HG02588 (cell line): ENCODE results near the gene TOR2A.
"Not testable (repeated sequence)": the region's sequence is repeated elsewhere in the genome, so short reads cannot be mapped to it uniquely, and the experiment has no call there.

ENCODE experiments used
- ATAC-seq: cut with Tn5 transposase; IDR thresholded peaks from one replicate; pipeline ENCODE4 v1.9.1; 2021; ENCODE audit warnings: mild to moderate bottlenecking, moderate library complexity; ENCODE audit not compliant: unreplicated experiment

The TOR2A gene

GRCh38 chr9:127769101-127769500, 34.0 kb upstream of the TOR2A start:
- ATAC-seq = no peak

- ATAC-seq = no peak
These were observed 33.6 kb upstream of the TOR2A start for GRCh38 chr9:127768698-127769097.

GRCh38 chr9:127767909-127768331, 32.8 kb upstream of the TOR2A start:
- ATAC-seq = no peak

- ATAC-seq = no peak
These were observed 32.3 kb upstream of the TOR2A start for GRCh38 chr9:127767410-127767809.

GRCh38 chr9:127765418-127765817, 30.3 kb upstream of the TOR2A start:
- ATAC-seq = no peak

GRCh38 chr9:127763918-127764384, 28.9 kb upstream of the TOR2A start:
- ATAC-seq = no peak

GRCh38 chr9:127762111-127762676, 27.1 kb upstream of the TOR2A start:
- ATAC-seq = no peak

- no peak for ATAC-seq
These were observed 26.4 kb upstream of the TOR2A start for GRCh38 chr9:127761491-127761956.

GRCh38 chr9:127761061-127761460, 26.0 kb upstream of the TOR2A start:
- no peak for ATAC-seq

GRCh38 chr9:127758843-127759242, 23.7 kb upstream of the TOR2A start:
- ATAC-seq = no peak

- not testable (repeated sequence) for ATAC-seq
These were observed 21.7 kb upstream of the TOR2A start for GRCh38 chr9:127756776-127757175.

- ATAC-seq = no peak
These were observed 21.1 kb upstream of the TOR2A start for GRCh38 chr9:127756233-127756632.

GRCh38 chr9:127755061-127756060, 20.3 kb upstream of the TOR2A start:
- no peak for ATAC-seq

GRCh38 chr9:127754099-127755060, 19.3 kb upstream of the TOR2A start:
- ATAC-seq = no peak

GRCh38 chr9:127753622-127754021, 18.5 kb upstream of the TOR2A start:
- no peak for ATAC-seq

- ATAC-seq = no peak
These were observed 18.1 kb upstream of the TOR2A start for GRCh38 chr9:127753148-127753547.

- ATAC-seq = no peak
These were observed 16.4 kb upstream of the TOR2A start for GRCh38 chr9:127751269-127752054.

- ATAC-seq = no peak
These were observed 14.1 kb upstream of the TOR2A start for GRCh38 chr9:127749090-127749787.

- no peak for ATAC-seq
These were observed 12.0 kb upstream of the TOR2A start for GRCh38 chr9:127746959-127747569.
